H1 (cell line): Measurements from ENCODE around the gene GTF2F2.

Experiments
- EZH2 ChIP-seq: fragments of 200-600 bp; sonication (generic); IDR thresholded peaks from 2 replicates; pipeline ENCODE4 v1.7.1; 2012; ENCODE audit warnings: low read depth, mild to moderate bottlenecking, moderate library complexity, low read length, inconsistent platforms; ENCODE audit not compliant: severe bottlenecking
- GTF2F1 ChIP-seq: IDR thresholded peaks from 2 replicates; pipeline ENCODE4 v1.6.1; 2012; ENCODE audit warnings: low read depth, low read length, improper control_type of control experiment, borderline replicate concordance
- HDAC2 ChIP-seq, 2 experiments: fragments of 300-600 bp in 1 of 2; sonication (generic) in 1 of 2; IDR thresholded peaks; 2 replicates each; pipeline ENCODE4 v1.6.1; 2011 to 2012; ENCODE audit warnings: low read depth in 2 of 2, low read length in 2 of 2, mild to moderate bottlenecking in 2 of 2, moderate library complexity in 2 of 2, borderline replicate concordance in 1 of 2, inconsistent platforms in 1 of 2
- POLR2A ChIP-seq, 2 experiments: IDR thresholded peaks; 1 replicate in 1 of 2; 2 replicates in 1 of 2; pipeline ENCODE4 v1.6.1; 2011; ENCODE audit warnings: low read depth in 2 of 2, low read length in 2 of 2, mild to moderate bottlenecking in 2 of 2; ENCODE audit errors: control extremely low read depth in 1 of 2
- RAD21 ChIP-seq, 2 experiments: IDR thresholded peaks in 1 of 2; conservative IDR thresholded peaks in 1 of 2; 2 replicates each; pipeline ENCODE4 v1.6.1; 2011; ENCODE audit warnings: low read depth in 2 of 2, low read length in 2 of 2, improper control_type of control experiment in 1 of 2, inconsistent platforms in 1 of 2, mild to moderate bottlenecking in 1 of 2, moderate library complexity in 1 of 2
- RFX5 ChIP-seq: IDR thresholded peaks from 2 replicates; pipeline ENCODE4 v1.6.1; 2011; ENCODE audit warnings: low read depth, low read length, improper control_type of control experiment, borderline replicate concordance
- SIX5 ChIP-seq: IDR thresholded peaks from 2 replicates; pipeline ENCODE4 v1.6.1; 2011; ENCODE audit warnings: mild to moderate bottlenecking, low read depth, low read length
- SP2 ChIP-seq: IDR thresholded peaks from 2 replicates; pipeline ENCODE4 v1.6.1; 2012; ENCODE audit warnings: mild to moderate bottlenecking, low read length, inconsistent platforms
- TF ChIP-seq, protein P1 (sequence below), 3 experiments: IDR thresholded peaks; 1 replicate in 2 of 3; 2 replicates in 1 of 3; pipeline versions ENCODE4 v1.5.1 to v1.6.1; 2011; ENCODE audit warnings: low read length in 3 of 3, mild to moderate bottlenecking in 3 of 3, inconsistent platforms in 2 of 3, low read depth in 1 of 3, moderate library complexity in 1 of 3; ENCODE audit not compliant: insufficient read depth in 1 of 3; ENCODE audit errors: control extremely low read depth in 1 of 3
- TF ChIP-seq, protein P2 (sequence below): IDR thresholded peaks from 2 replicates; pipeline ENCODE4 v1.6.1; 2012; ENCODE audit warnings: low read length, inconsistent platforms
- TF ChIP-seq, protein P3 (sequence below): IDR thresholded peaks from 2 replicates; pipeline ENCODE4 v1.6.1; 2012; ENCODE audit warnings: inconsistent platforms
- TF ChIP-seq, protein P4 (sequence below): IDR thresholded peaks from 2 replicates; pipeline ENCODE4 v1.6.1; 2011; ENCODE audit warnings: low read length, improper control_type of control experiment
- TF ChIP-seq, protein P5 (sequence below): IDR thresholded peaks from 2 replicates; pipeline ENCODE4 v1.6.1; 2011; ENCODE audit warnings: low read depth, mild to moderate bottlenecking, low read length; ENCODE audit not compliant: insufficient read depth

DNA sequence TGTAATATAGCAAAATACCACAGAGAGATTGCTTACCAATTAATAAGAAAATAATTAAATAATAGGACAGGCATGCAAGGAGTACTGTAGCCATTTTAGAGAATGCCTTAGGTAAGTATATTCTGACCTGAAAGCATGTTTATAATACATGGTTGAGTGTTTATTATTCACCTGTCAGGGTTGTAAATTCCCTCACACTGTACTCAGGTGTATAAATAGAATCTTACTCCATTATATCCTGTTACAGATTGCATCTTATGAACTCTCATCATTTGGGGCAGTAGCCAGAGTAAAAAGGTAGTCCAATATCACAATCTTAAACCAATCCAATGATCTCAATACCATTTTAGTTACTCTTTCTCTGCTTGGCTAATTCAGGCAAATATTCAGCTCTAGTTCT, 35.8 kb upstream of the GTF2F2 start:
- TF ChIP-seq SIX5 (no peak), GTF2F1 (no peak), RFX5 (no peak), SP2 (no peak), HDAC2 (IDR thresholded peaks at IDR 0.05; ENCODE audit: borderline replicate concordance in 1 of 2, low read depth in 2 of 2, low read length in 2 of 2) (no peak), POLR2A (IDR thresholded peaks at IDR 0.05; ENCODE audit: control extremely low read depth in 1 of 2, low read depth in 2 of 2, low read length in 2 of 2) (no peak), EZH2 (no peak), RAD21 (IDR thresholded peaks at IDR 0.05 in 1 of 2, conservative IDR thresholded peaks at IDR 0.05 in 1 of 2; ENCODE audit: low read depth in 2 of 2, low read length in 2 of 2) (no peak)
- TF ChIP-seq, protein P1, sequence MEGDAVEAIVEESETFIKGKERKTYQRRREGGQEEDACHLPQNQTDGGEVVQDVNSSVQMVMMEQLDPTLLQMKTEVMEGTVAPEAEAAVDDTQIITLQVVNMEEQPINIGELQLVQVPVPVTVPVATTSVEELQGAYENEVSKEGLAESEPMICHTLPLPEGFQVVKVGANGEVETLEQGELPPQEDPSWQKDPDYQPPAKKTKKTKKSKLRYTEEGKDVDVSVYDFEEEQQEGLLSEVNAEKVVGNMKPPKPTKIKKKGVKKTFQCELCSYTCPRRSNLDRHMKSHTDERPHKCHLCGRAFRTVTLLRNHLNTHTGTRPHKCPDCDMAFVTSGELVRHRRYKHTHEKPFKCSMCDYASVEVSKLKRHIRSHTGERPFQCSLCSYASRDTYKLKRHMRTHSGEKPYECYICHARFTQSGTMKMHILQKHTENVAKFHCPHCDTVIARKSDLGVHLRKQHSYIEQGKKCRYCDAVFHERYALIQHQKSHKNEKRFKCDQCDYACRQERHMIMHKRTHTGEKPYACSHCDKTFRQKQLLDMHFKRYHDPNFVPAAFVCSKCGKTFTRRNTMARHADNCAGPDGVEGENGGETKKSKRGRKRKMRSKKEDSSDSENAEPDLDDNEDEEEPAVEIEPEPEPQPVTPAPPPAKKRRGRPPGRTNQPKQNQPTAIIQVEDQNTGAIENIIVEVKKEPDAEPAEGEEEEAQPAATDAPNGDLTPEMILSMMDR (IDR thresholded peaks at IDR 0.05; ENCODE audit: control extremely low read depth in 1 of 3, insufficient read depth in 1 of 3, low read depth in 1 of 3, low read length in 3 of 3): no peak
- TF ChIP-seq, protein P2, sequence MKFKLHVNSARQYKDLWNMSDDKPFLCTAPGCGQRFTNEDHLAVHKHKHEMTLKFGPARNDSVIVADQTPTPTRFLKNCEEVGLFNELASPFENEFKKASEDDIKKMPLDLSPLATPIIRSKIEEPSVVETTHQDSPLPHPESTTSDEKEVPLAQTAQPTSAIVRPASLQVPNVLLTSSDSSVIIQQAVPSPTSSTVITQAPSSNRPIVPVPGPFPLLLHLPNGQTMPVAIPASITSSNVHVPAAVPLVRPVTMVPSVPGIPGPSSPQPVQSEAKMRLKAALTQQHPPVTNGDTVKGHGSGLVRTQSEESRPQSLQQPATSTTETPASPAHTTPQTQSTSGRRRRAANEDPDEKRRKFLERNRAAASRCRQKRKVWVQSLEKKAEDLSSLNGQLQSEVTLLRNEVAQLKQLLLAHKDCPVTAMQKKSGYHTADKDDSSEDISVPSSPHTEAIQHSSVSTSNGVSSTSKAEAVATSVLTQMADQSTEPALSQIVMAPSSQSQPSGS: no peak
- TF ChIP-seq, protein P3, sequence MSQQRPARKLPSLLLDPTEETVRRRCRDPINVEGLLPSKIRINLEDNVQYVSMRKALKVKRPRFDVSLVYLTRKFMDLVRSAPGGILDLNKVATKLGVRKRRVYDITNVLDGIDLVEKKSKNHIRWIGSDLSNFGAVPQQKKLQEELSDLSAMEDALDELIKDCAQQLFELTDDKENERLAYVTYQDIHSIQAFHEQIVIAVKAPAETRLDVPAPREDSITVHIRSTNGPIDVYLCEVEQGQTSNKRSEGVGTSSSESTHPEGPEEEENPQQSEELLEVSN: no peak
- TF ChIP-seq, protein P4, sequence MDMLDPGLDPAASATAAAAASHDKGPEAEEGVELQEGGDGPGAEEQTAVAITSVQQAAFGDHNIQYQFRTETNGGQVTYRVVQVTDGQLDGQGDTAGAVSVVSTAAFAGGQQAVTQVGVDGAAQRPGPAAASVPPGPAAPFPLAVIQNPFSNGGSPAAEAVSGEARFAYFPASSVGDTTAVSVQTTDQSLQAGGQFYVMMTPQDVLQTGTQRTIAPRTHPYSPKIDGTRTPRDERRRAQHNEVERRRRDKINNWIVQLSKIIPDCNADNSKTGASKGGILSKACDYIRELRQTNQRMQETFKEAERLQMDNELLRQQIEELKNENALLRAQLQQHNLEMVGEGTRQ: no peak
- TF ChIP-seq, protein P5, sequence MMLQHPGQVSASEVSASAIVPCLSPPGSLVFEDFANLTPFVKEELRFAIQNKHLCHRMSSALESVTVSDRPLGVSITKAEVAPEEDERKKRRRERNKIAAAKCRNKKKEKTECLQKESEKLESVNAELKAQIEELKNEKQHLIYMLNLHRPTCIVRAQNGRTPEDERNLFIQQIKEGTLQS: no peak
